Activated T-cell treated with anti-CD3 and anti-CD28 coated beads, Interleukin-2, amount 50 U/mL, for 1 hour (primary cell): Measurements from ENCODE around the gene FFAR2.
"Not testable (repeated sequence)": the region's sequence is repeated elsewhere in the genome, so short reads cannot be mapped to it uniquely, and the experiment has no call there.

ENCODE experiments used
- DNase-seq: peaks from one replicate; pipeline ENCODE4 v3.0.0-alpha.2; 2020

The FFAR2 gene

GRCh38 chr19:35447606-35448469, at the start of gene FFAR2:
Gene FFAR2 (plus strand): TSS chr19:35448257. CDS start chr19:35449715, 1,458 bp downstream.
- DNase-seq: no peak

- no peak for DNase-seq
Observed at GRCh38 chr19:35398570-35398969, 49.5 kb upstream of the FFAR2 start.

- DNase-seq: no peak
Observed at GRCh38 chr19:35399231-35399630, 48.8 kb upstream of the FFAR2 start.

GRCh38 chr19:35399948-35400772, 47.9 kb upstream of the FFAR2 start:
- no peak for DNase-seq

- no peak for DNase-seq
Observed at GRCh38 chr19:35400773-35401100, 47.3 kb upstream of the FFAR2 start.

GRCh38 chr19:35401416-35401815, 46.6 kb upstream of the FFAR2 start:
- DNase-seq: not testable (repeated sequence)

GRCh38 chr19:35403116-35403760, 44.8 kb upstream of the FFAR2 start:
- DNase-seq: no peak

GRCh38 chr19:35404879-35405622, 43.0 kb upstream of the FFAR2 start:
- no peak for DNase-seq

- DNase-seq: no peak
Observed at GRCh38 chr19:35407619-35408018, 40.4 kb upstream of the FFAR2 start.

GRCh38 chr19:35408284-35409171, 39.5 kb upstream of the FFAR2 start:
- no peak for DNase-seq

- DNase-seq: no peak
Observed at GRCh38 chr19:35409191-35409590, 38.9 kb upstream of the FFAR2 start.

- DNase-seq: no peak
Observed at GRCh38 chr19:35410487-35410886, 37.6 kb upstream of the FFAR2 start.

GRCh38 chr19:35414442-35414841, 33.6 kb upstream of the FFAR2 start:
- no peak for DNase-seq

GRCh38 chr19:35416331-35416730, 31.7 kb upstream of the FFAR2 start:
- no peak for DNase-seq

GRCh38 chr19:35417278-35417677, 30.8 kb upstream of the FFAR2 start:
- DNase-seq: no peak

- no peak for DNase-seq
Observed at GRCh38 chr19:35417713-35418534, 30.1 kb upstream of the FFAR2 start.

- DNase-seq: no peak
Observed at GRCh38 chr19:35419046-35419445, 29.0 kb upstream of the FFAR2 start.

GRCh38 chr19:35419805-35420204, 28.3 kb upstream of the FFAR2 start:
- no peak for DNase-seq

GRCh38 chr19:35421362-35421761, 26.7 kb upstream of the FFAR2 start:
- no peak for DNase-seq

GRCh38 chr19:35423406-35423805, 24.7 kb upstream of the FFAR2 start:
- not testable (repeated sequence) for DNase-seq

- DNase-seq: no peak
Observed at GRCh38 chr19:35425682-35426081, 22.4 kb upstream of the FFAR2 start.
